GDM1 (cell line): ENCODE data around the gene ADAM12.

Experiments used
- DNase-seq: peaks from one replicate; lab custom pipeline; 2025; lab: John Stamatoyannopoulos, UW

ADAM12 gene

DNA sequence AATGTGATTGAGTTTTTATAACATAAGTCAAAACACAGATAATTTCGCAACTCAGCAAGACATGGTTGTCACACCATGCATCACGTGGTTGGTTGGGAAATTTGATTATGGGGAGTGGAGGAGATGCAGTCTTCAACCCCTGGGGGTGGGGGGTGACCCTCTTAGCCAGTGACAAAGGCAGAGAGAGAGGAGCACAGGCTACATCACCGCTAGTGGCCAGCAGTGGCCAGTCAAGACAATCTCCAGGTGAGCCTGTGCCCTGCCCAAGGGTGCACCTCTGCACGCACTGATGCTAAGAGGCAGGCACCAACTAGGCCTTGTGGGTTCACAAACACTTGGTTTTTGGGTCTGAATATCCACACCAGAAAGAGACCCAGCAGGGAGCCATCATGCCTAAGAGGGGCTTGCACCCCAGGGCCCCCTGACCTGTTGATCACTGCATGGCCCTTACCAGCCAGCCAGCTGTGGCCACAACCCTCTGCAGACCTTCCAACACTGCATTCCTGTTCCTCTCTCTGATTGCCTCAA, 247.5 kb downstream of the ADAM12 start:
- no peak for DNase-seq

DNA sequence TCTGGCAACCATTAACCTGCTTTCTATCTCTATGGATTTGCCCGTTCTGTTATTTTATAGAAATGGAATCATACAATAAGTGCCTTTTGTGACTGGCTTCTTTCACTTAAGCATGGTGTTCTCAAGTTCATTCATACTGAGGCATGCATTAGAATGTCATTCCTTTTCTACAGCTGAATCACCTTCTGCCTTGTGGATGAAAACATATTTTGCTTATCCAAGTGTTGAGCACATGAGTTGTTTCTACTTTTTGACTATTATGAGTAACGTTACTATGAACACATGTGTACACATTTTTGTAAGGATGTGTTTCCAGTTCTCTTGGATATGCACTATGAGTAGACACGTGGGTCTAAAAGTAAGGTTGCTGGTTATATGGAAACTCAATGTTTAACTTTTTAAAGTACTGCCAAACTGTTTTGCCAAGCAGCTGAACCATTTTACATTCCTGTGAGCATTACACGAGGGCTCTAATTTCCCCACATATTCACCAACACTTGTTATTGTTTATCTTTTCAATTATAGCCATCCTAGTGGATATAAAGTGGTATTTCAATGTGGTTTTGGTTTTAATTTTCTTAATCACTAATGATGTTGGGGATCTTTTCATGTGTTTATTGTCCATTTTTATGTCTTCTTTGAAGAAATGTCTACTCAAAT, 250.6 kb downstream of the ADAM12 start:
- DNase-seq = no peak

DNA sequence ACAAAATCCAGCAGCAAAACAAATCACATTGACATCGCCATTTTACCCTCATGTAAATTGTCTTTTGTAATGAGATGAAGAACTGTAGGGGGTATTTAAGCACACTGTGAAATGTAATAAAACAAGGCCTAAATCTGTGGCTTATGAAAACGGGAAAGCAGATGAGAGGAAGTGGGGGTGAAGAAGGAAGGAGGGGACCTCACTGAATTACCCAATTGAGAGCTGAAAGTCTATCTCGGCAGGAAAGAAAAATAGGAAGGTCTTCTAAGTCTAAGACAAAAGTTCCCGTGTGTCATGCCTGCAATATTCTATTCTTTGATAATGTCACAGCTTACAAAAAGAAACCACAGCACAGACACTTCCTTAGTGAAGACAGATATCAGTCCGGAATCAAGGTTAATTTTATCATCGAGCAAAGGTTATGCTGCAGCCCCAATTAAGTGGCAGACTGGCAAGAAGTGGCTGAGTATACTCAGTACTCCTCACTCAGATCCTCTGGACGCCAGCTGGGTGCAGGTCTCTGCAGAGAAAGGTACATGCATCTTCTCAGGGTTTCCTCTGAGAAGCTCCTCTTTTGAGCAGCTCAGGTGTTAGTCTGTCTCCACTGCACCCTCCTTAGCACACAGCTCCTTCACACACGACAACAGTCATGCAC, 252.2 kb downstream of the ADAM12 start:
- DNase-seq = peak; percentile 46

DNA sequence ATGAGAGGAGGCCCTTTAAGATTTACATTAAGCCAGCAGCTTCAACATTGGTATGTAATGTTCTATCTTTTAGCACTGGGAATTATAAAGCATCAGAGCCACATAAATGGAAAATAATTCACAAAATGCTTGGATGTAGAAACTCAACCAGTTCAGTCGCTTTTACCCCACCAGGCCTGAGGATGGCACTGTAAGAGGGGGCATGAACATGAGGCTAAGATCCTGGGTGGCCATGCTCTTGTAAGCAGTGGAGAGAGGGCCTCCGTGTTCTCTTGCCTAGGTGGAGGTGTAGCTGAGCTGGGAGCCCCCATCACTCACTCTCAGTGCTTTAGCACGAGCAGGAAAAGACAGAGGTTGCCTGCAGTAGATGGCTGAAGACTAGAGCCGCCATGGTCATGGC, 253.1 kb downstream of the ADAM12 start:
- DNase-seq = no peak

DNA sequence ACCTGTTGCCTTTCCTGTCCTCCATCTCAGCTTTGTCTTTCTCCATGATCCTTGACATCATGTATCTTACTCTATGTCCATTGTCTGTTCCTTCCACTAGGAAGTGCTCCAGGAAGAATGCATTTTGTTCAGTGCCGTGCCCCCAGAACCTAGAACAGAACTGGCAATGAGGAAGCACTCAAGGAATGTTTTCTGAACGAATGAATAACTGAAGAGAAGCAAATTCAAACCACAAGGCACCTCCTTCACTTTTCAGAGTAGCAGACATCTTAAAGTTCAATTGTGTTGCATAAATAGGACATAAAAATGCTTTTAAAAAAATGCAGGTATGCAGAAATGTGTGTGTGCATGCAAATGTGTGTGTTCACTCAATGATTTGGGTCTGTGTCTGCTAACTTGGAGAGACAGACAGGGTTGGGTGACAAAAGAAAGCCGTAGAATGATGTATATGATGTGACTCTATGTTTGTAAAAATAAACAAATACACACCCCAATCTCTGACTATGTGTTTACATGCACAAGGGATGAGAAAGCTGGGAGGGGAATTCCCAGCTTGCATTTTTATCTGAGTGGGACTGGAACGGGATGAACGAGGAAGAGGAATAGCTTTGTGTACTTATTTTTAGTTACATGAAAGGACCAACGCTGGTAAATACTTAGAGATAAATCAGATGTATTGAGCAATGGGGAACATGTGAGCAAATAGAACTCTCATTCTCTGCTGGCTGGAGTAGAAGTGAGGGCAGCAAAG, 254.2 kb downstream of the ADAM12 start:
- no peak for DNase-seq

DNA sequence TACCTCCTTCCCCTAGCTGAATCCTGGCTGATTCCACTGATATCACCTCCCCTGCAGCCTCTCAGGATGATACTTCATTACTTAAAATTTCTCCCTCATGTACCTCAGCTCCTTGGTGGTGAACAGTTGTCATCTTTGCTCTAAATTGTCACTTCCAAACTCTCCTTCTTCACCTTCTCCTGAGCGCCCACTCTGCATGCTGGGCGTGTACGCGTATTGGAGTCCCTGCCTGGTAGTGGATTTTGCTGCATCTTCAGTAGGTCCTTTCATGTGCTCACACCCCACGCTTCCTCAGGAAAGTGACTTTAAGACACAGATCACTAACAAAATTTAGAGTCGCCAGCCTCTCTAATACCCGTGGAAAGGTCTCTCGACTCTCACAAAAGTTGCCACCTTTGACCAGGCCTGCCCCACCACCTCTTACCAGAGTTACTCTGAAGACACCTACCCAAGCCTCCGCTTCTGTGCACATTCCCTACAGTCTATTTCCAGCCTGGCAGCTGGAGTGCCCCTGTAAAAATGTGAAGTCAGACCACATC, 255.1 kb downstream of the ADAM12 start:
- DNase-seq = no peak

DNA sequence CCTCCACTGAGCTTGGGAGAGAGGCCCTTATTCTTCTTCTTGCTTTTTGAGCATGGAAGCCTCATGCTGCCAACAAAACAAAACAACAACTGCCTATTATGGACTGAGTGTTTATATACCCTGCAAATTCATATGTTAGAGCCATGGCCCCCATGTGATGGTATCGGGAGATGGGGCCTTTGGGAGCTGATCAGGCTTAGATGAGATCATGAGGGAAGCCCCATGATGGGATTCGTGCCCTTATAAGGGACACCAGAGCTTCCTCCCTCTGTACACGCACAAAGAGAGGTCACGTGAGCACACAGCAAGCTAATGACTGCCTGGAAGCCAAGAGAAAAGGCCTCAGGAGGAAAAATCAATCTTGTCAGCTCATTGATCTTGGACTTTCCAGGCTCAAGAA, 256.9 kb downstream of the ADAM12 start:
- DNase-seq = no peak

DNA sequence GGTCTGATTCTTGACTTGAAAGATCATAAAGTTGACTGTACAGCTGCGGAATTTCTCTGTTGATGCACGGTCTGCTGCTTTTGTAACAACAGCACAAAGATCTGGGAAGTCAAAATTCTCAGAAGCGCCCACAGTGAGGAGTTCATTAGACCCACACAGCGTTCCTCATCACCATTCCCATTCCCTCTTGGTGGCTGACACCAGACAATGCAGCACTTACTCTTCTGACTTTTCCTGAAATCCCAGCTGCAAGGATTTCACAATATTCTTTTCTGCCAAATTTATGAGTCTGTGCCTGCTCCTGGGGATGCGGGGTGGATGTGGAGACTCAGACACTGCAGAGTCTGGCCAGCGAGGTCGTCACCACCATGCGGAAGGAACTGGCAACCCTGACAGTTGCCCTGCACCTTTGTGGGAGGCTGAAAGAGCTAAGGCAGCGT, 258.0 kb downstream of the ADAM12 start:
- DNase-seq = no peak

DNA sequence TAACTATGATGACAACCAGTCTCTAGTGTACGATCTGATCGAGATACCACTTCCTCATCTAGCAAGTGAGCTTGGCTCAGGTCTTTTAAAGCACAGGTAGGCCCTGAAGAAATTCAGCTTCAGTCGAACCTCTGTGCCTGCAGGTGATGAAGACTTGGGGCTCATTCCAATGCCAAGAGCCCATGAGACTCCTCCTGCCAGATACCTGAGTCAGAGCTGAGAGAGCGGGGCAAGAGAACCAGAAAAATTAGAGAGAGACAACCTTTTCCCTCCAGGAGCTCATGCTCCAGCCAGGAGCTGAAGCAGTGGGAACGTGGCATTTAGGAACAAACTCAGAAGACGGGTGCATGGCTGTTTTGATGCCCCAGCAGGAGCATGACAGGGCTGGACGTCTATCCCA, 259.3 kb downstream of the ADAM12 start:
- no peak for DNase-seq

DNA sequence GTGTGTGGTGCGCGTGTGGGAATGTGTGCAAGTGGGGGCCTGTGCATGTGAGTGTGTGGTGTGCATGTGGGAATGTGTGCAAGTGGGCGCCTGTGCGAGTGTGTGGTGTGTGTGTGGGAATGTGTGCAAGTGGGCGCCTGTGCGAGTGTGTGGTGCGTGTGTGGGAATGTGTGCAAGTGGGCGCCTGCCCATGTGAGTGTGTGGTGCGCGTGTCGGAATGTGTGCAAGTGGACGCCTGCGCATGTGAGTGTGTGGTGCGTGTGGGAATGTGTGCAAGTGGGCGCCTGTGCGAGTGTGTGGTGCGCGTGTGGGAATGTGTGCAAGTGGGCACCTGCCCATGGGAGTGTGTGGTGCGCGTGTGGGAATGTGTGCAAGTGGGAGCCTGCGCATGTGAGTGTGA, 259.7 kb downstream of the ADAM12 start:
- DNase-seq = no peak

DNA sequence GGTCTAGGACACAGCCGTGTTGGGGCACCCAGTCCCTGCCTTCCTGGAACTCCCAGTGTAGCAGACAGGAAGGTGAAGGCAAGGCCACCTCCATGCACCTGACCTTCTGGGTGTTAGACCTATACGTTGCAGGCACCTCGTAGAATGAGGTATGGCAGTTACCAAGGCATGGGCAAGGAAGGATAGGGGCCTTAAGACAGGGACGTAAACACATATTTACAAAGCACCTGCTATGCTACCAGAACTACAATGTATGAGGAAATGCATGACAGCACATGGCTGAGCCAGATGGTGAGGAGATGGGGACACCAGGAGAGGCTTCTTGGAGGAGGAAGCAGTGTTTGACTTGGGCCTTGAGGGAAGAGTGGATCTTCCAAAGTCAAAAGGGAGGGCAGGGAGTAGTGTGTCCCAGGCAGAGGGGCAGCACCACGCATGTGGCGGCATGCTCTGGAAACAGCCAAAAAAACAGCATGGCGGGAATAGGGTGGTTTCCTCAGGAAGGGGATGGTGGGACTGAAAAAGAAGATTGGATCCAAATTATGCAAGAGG, 260.7 kb downstream of the ADAM12 start:
- DNase-seq = no peak

DNA sequence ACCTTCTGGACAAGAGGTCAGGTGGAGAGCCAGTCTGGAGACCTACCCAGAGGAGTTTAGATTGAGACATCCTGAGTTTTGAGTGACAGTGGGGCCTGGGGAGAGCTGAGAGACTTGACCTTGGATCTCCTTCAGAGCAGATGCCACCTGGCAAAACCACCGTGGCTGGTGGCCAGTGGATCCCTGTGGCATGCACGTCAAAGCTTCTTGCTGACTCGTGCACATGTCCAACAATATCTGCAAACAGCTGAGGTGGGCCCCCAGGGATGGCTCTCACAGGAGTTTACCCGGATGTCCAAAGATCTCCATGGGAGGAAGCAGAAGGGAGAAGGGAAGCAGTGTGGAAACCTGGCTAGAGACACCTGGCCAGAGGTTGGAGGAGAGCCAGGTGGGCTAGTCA, 261.4 kb downstream of the ADAM12 start:
- no peak for DNase-seq

DNA sequence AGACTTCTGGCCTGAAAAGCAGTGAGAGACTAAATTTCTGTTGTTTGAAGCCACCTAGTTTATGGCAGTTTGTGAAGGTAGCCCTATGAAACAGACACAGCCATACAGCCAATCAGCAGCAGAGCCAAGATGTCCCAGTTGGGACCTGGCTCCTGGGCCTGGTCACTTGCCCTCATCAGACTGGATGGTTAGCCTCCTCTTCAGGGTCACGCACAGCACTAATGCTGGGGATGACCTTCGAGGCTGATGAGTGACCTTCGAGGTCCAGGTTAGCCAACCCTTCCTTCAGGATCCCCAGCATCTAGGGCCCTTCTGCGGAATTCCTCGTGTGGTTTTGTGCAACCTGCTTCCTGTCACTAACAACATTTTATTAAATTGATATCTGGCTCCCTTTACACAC, 262.3 kb downstream of the ADAM12 start:
- DNase-seq = no peak

DNA sequence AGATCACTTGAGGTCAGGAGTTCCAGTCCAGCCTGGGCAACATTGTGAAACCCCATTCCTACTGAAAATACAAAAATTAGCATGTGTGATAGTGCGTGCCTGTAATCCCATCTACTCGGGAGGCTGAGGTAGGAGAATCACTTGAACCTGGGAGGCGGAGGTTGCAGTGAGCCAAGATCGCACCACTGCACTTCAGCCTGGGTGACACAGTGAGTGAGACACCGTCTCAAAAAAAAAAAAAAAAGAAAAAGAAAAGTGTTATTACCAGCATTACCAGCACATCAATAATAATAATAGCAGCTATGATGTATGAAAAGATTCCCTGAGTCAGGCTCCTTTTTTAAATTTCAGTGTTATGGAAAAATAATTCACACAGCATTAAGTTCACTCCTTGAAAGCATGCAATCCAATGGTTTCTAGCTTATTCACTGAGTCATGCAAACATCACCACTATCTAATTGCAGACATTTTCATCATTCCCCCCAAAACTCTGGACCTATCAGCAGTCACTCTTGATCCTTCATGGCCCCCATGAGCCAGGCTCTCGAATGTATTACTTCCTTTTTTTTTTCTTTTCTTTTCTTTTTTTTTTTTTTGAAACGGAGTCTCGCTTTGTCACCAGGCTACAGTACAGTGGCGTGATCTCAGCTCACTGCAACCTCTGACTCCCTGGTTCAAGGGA, 263.5 kb downstream of the ADAM12 start:
- DNase-seq = no peak

DNA sequence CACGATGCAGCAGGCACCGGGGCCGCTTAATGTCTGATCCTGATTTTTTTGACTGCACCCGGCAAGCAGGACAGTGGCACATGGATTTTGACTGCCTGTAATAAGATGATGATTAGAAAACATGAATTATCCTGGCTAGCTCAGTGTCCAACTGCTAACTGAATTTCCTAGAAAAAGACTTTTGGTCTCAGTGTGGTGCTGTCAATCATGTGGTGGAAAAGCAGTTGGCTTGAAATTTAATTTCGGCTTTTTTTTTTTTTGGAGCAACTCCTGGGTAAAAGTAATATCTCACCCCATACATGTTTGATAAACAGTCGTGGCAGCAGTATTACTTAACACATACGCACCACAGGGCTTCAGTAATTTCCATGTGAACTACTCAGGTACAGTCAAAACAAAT, 264.2 kb downstream of the ADAM12 start:
- DNase-seq = no peak

DNA sequence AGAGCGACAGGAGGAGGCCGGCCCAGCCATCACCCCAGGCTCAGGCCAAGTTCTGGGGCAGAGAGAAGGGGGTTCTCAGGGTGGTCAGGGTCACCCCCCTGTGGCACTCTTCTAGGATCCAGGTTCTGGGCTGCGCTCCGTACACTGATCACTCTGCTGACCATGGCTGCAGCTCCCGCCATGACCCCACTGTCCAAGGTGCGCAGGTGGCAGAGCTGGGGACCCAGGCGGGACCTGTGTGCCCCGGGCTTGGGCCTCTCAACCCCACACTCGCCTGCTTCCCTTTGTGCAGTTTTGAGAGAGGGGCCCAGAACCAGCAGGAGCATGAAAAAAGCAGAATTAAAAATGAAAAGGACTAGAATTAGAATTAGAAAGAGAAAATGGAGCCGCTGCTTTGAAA, 264.8 kb downstream of the ADAM12 start:
- no peak for DNase-seq

DNA sequence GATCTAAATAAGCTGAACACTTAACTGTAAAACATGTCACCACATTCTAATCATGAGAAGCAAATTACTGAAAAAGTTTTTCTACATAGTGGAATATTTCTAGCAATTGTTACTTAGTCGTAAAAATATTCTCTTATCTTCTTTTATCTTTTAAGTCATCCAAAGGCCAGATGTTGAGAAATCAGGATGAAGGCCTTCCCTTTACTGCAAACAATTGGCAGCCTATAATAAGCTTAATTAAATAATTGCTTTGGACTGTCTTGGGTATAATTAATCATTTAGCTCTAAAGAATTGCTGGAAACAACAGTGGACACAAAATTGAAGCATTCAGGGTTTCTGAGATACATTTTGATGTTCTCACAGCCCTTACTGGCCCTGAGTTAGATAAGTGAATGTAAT, 265.4 kb downstream of the ADAM12 start:
- no peak for DNase-seq

DNA sequence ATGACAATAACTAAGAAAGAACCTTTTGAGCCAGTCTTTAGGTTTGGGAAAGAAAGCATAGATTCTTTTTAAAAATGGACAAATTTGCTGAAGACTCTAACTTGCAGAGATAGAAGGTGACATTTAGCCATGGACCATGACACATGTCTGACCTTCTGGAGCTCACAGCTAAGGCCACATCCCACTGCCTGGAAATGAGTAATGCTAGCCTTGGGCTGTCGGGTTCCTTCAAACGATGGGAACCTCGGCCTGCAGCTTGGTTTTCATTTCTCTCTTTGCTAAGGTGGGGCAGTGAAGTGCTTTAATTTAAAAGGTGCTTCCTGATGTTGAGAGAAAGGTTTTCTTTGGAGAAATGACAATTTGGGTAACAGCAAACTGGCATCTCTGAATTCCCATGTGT, 268.7 kb downstream of the ADAM12 start:
- no peak for DNase-seq

DNA sequence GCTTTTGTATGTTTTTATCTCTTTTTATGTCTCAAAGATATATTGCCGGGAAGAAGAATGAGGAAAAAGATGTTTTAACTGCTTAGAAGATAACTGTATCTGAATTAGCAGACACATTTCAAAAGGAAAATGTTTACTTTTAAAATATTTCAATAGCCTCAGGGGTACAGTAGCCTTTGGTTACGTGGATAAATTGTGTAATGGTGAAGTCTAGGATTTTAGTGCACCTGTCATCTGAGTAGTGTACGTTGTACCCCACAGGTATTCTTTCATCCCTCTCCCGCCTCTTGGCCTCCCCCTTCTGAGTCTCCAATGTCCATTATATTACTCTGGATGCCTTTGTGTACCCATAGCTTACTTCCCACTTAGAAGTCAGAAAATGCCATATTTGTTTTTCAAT, 269.8 kb downstream of the ADAM12 start:
- no peak for DNase-seq

DNA sequence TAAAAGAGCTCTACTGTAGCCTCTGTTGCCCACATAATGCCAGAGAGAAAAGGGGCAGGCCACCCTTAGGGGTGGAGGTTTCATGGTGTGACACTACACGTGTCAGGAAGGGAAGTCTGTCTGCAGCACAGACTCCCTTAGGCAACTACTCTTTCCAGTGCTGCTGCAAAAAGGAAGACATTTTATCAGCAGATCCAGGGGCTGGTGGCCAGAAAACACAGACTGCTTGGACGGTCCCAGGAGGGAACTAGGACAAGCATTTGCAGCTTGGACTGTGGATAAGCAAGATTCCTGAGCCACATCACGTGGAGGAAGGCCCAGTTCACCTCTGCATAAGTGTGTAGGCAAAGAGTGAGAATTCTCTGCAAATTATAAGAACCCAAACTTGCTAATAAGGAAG, 271.1 kb downstream of the ADAM12 start:
- no peak for DNase-seq

DNA sequence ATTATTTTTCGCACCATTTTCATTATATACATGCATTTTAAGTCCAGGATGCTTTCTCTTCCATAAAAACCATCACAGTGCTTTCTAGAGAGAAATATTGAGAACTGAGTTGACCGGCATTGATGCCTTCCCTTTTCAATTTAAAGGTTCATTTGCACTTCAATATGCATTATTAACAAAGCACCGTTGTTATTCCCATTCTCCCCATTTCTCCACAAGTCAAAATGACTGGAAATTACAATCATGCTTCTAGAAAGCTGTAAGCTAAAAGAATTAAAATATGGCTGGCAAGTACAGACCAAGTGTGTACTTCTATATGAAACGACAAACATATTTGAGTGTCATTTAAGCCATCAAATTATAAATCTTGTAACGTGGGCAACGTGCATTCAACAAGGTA, 272.4 kb downstream of the ADAM12 start:
- no peak for DNase-seq
